GM23338 (cell line): ENCODE results near the gene CACNB4. TPM values are rescaled to one million over a fixed set of nuclear protein-coding genes. Genes with fewer than 3 reads are reported as not detected.

Experiments
- ETS1 ChIP-seq: IDR thresholded peaks from 2 replicates; pipeline ENCODE4 v1.6.1; 2016; ENCODE audit warnings: antibody characterized with exemption
- EZH2 ChIP-seq: fragments of 200-600 bp; sonication (generic); IDR thresholded peaks from one replicate; pipeline ENCODE4 v1.8.0; 2017; ENCODE audit warnings: antibody characterized with exemption, mild to moderate bottlenecking, low read depth; ENCODE audit not compliant: unreplicated experiment
- JUNB ChIP-seq: IDR thresholded peaks from one replicate; pipeline ENCODE4 v1.6.1; 2016; ENCODE audit warnings: antibody characterized with exemption; ENCODE audit not compliant: unreplicated experiment
- REST ChIP-seq: IDR thresholded peaks from one replicate; pipeline ENCODE4 v1.6.1; 2018; ENCODE audit warnings: antibody characterized with exemption; ENCODE audit not compliant: unreplicated experiment
- STAT1 ChIP-seq: IDR thresholded peaks from one replicate; pipeline ENCODE4 v1.6.1; 2016; ENCODE audit warnings: antibody characterized with exemption; ENCODE audit not compliant: unreplicated experiment
- ZNF462 ChIP-seq: fragments of 250-450 bp; sonication (Bioruptor Pico); IDR thresholded peaks from 2 replicates; pipeline ENCODE4 v1.5.0; 2020; ENCODE audit warnings: mild to moderate bottlenecking, moderate library complexity
- polyA plus RNA-seq: library from polyadenylated mRNA; unstranded; fragments of >200 nt; fragmentation: Nextera tagmentation; extraction: Ambion mirVana; gene quantifications from 2 replicates; pipeline ENCODE4 v1.2.1, GENCODE V29; 2016
- total RNA-seq: library from RNA; depleted of rRNA; stranded (reverse); fragments of >200 nt; shearing (Covaris generic); gene quantifications from 2 replicates; pipeline ENCODE4 v1.2.3, GENCODE V29; 2014

CACNB4 gene
- total and polyA plus RNA-seq, 2 experiments from 2014 or later: 4.0 to 9.8 TPM

- no peak for TF ChIP-seq ZNF462 (CRISPR knock-in tag)
- TF ChIP-seq EZH2: no peak
- TF ChIP-seq ETS1: no peak
- TF ChIP-seq JUNB: no peak
- TF ChIP-seq STAT1: no peak
- no peak for TF ChIP-seq REST
Measured at GRCh38 chr2:151973901-151974199, 125.0 kb downstream of the CACNB4 start (continued).
